Type B pancreatic cell (in vitro differentiated cells): ENCODE measurements around the gene ZNF821. TPM values are rescaled to one million over a fixed set of nuclear protein-coding genes. Genes with fewer than 3 reads are reported as not detected.

Experiments used
- total RNA-seq: library from RNA; stranded (reverse); gene quantifications from 2 replicates; pipeline ENCODE4 v1.2.1, GENCODE V29; 2021; ENCODE audit warnings: low replicate concordance

The ZNF821 gene
- total RNA-seq, 1 donor from 2014 or later = 18.5 TPM

Other genes starting within 250 kb of the ZNF821 start
- gene PHLPP2, start 159.5 kb downstream of the ZNF821 start, total RNA-seq = 10.2 and 12.0 TPM in 2 replicates
- 90.5 and 115 TPM in 2 replicates for gene AP1G1, start 75.3 kb downstream of the ZNF821 start, total RNA-seq
- 27.8 and 29.0 TPM in 2 replicates for gene ATXN1L, start 38.2 kb downstream of the ZNF821 start, total RNA-seq
- gene IST1, start 11.3 kb upstream of the ZNF821 start, total RNA-seq = 232 and 233 TPM in 2 replicates
- gene PKD1L3, start 116.2 kb upstream of the ZNF821 start, total RNA-seq = not detected in 2 replicates
- 7.8 and 13.1 TPM in 2 replicates for gene DHODH, start 124.6 kb upstream of the ZNF821 start, total RNA-seq
- not detected in 2 replicates for gene HP, start 170.3 kb upstream of the ZNF821 start, total RNA-seq
- not detected in 2 replicates for gene HPR, start 179.0 kb upstream of the ZNF821 start, total RNA-seq
- gene TXNL4B, start 209.4 kb upstream of the ZNF821 start, total RNA-seq = 12.2 and 17.8 TPM in 2 replicates
- 62.7 and 75.6 TPM in 2 replicates for gene DHX38, start 209.7 kb upstream of the ZNF821 start, total RNA-seq